ENCODE measurements around the gene MMP25. TPM values are rescaled to one million over a fixed set of nuclear protein-coding genes. Genes with fewer than 3 reads are reported as not detected.

The MMP25 gene
- polyA plus RNA-seq, 1 donor (not counting 4 experiments of a cell fraction or from before 2014, with no cell fraction given), result 0.09 TPM

DNA sequence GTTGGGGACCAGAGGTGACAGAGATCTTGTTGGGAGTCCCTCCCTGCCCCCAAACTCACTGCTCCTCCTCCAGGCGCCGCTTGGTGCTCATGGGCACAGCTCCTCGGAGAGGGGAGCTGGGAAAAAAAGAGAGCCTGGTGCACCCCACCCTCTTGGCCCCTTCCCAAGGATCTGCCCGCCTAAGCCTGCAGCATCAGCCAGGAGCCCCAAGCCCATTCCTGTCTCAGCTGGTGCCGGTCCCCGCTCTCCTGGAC lies 23.0 kb upstream of the MMP25 start:
- Histone ChIP-seq H2AFZ (ENCODE audit: control insufficient read depth, low read length) (no peak overlapping the region), H3K9me1 (ENCODE audit: control insufficient read depth, extremely low read depth, insufficient read depth, low read length) (no peaks in the 10 kb centered on the region)
- FAIRE-seq, result peak; percentile 77

DNA sequence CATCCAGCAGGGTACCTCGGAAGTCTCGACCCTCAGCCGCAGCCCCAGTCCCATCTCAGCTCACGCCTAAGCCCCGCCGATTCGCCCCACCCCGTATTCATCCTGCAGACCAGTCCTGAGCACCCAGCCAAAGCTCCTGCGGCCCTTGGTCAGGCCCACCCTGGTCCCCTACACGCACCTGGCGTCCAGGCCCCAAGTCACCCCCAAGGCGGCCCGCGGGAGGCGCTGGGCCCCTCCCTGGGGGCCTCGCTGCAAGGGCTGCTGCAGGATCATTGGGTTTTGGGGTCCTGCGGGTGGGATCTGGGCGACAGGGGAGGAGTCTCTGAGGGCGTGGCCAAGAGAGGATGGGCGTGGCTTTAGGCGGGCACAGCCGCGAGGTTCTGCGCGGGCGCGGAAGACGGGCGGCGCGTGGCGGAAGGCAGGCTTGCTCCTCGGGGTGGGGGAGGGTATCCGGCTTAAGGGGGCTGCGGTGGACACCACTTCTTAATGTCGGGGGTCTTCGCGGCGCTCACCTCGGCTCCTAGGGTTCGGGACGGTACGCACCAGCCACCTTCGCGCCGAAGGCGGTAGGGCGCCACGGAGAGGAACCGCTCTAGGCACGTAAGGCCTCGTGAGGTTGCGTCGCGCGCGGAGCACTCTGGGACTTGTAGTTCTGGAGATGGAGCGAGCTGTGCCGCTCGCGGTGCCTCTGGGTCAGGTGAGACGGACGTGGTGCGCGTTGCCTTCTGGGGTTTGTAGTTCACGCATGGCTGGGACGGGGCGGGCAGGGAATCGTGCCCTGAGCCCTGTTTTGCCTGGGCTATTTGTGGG lies 22.5 kb upstream of the MMP25 start, which contains the start of the genes HCFC1R1 and THOC6:
Gene HCFC1R1, minus strand, starts transcription at position 274 of the 810 bp plus-strand sequence. Its CDS starts 1 bp downstream, at position 273.
Gene THOC6, plus strand, starts transcription at position 367 of the 810 bp plus-strand sequence. Its CDS starts 292 bp downstream, at position 659.
- TF ChIP-seq EZH2 (IDR thresholded peaks at IDR 0.05; ENCODE audit: low read length), result no peak
- TF ChIP-seq, protein P1, sequence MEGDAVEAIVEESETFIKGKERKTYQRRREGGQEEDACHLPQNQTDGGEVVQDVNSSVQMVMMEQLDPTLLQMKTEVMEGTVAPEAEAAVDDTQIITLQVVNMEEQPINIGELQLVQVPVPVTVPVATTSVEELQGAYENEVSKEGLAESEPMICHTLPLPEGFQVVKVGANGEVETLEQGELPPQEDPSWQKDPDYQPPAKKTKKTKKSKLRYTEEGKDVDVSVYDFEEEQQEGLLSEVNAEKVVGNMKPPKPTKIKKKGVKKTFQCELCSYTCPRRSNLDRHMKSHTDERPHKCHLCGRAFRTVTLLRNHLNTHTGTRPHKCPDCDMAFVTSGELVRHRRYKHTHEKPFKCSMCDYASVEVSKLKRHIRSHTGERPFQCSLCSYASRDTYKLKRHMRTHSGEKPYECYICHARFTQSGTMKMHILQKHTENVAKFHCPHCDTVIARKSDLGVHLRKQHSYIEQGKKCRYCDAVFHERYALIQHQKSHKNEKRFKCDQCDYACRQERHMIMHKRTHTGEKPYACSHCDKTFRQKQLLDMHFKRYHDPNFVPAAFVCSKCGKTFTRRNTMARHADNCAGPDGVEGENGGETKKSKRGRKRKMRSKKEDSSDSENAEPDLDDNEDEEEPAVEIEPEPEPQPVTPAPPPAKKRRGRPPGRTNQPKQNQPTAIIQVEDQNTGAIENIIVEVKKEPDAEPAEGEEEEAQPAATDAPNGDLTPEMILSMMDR (optimal IDR thresholded peaks at IDR 0.05 in 1 of 3, IDR thresholded peaks at IDR 0.05 in 1 of 3, conservative IDR thresholded peaks at IDR 0.05 in 1 of 3; ENCODE audit: extremely low read depth in 1 of 3, insufficient read depth in 2 of 3, low read length in 3 of 3), result peak in 1 of 3 experiments; percentile 12
- Histone ChIP-seq H3K4me3 (ENCODE audit: control insufficient read depth in 2 of 3, extremely low read depth in 1 of 3, insufficient read depth in 2 of 3, low read depth in 1 of 3, low read length in 3 of 3) (peak within 1 kb of the TSS; percentile 80 to 85 (median 84)), H3K9ac (ENCODE audit: control insufficient read depth, extremely low read depth, insufficient read depth, low read length) (peak within 1 kb of the TSS; percentile 97), H3K9me3 (ENCODE audit: control insufficient read depth, low read depth, low read length) (no peaks in the 10 kb centered on the region), H3K4me1 (ENCODE audit: control insufficient read depth, extremely low read depth, insufficient read depth, low read length) (peaks cover 21% of the 10 kb centered on the region), H4K20me1 (ENCODE audit: control insufficient read depth, extremely low read depth, insufficient read depth, low read length) (no peaks in the 10 kb centered on the region), H3K36me3 (ENCODE audit: control insufficient read depth in 2 of 2, extremely low read depth in 1 of 2, insufficient read depth in 2 of 2, low read length in 2 of 2) (peaks cover 14 to 28% of the 10 kb centered on the region in 2 experiments), H2AFZ (ENCODE audit: control insufficient read depth, low read length) (no peak within 1 kb of the TSS), H3K27me3 (ENCODE audit: control insufficient read depth, extremely low read depth, insufficient read depth, low read length) (no peaks in the 10 kb centered on the region), H3K4me2 (ENCODE audit: control insufficient read depth, extremely low read depth, insufficient read depth, low read depth, low read length) (peak within 1 kb of the TSS; percentile 81), H3K79me2 (ENCODE audit: control insufficient read depth, insufficient read depth, low read length) (no peaks in the 10 kb centered on the region), H3K9me1 (ENCODE audit: control insufficient read depth, extremely low read depth, insufficient read depth, low read length) (no peaks in the 10 kb centered on the region), H3K27ac (ENCODE audit: control insufficient read depth, insufficient read depth, low read length) (peak within 1 kb of the TSS; percentile 97)
- DNase-seq (ENCODE audit: low read depth, low spot score) (peak; percentile 88), FAIRE-seq (peak; percentile 88)
- dilution Hi-C loops (cut with MboI; ENCODE audit: extremely low pct_ligation_motif_present, low sequenced_read_pairs), result no loop called here

More for the DNA sequence above, 23.0 kb upstream of the MMP25 start:
- peak overlapping the region; percentile 97 for H3K9ac ChIP-seq (ENCODE audit: control insufficient read depth, extremely low read depth, insufficient read depth, low read length)
- H3K27ac ChIP-seq (ENCODE audit: control insufficient read depth, insufficient read depth, low read length), result peak overlapping the region; percentile 97
- no peaks in the 10 kb centered on the region for H3K79me2 ChIP-seq (ENCODE audit: control insufficient read depth, insufficient read depth, low read length)
- TF ChIP-seq, protein P1 (optimal IDR thresholded peaks at IDR 0.05 in 1 of 3, IDR thresholded peaks at IDR 0.05 in 1 of 3, conservative IDR thresholded peaks at IDR 0.05 in 1 of 3; ENCODE audit: extremely low read depth in 1 of 3, insufficient read depth in 2 of 3, low read length in 3 of 3), result no peak
- no peak for TF ChIP-seq EZH2 (IDR thresholded peaks at IDR 0.05; ENCODE audit: low read length)
- H3K27me3 ChIP-seq (ENCODE audit: control insufficient read depth, extremely low read depth, insufficient read depth, low read length), result no peaks in the 10 kb centered on the region
- no peak for DNase-seq (ENCODE audit: low read depth, low spot score)
- H4K20me1 ChIP-seq (ENCODE audit: control insufficient read depth, extremely low read depth, insufficient read depth, low read length), result no peaks in the 10 kb centered on the region
- peaks cover 14 to 28% of the 10 kb centered on the region in 2 experiments for H3K36me3 ChIP-seq (ENCODE audit: control insufficient read depth in 2 of 2, extremely low read depth in 1 of 2, insufficient read depth in 2 of 2, low read length in 2 of 2)
- no peaks in the 10 kb centered on the region for H3K9me3 ChIP-seq (ENCODE audit: control insufficient read depth, low read depth, low read length)
- H3K4me3 ChIP-seq (ENCODE audit: control insufficient read depth in 2 of 3, extremely low read depth in 1 of 3, insufficient read depth in 2 of 3, low read depth in 1 of 3, low read length in 3 of 3), result peak overlapping the region; percentile 80 to 85 (median 84)
- peaks cover 23% of the 10 kb centered on the region for H3K4me1 ChIP-seq (ENCODE audit: control insufficient read depth, extremely low read depth, insufficient read depth, low read length)
- dilution Hi-C loops (cut with MboI; ENCODE audit: extremely low pct_ligation_motif_present, low sequenced_read_pairs), result no loop called here
- peak overlapping the region; percentile 81 for H3K4me2 ChIP-seq (ENCODE audit: control insufficient read depth, extremely low read depth, insufficient read depth, low read depth, low read length)

Measured in keratinocyte (primary cell).